Upper lobe of left lung (tissue), 6 donors: ENCODE measurements around the gene ADH1A. TPM values are rescaled to one million over a fixed set of nuclear protein-coding genes. Genes with fewer than 3 reads are reported as not detected.

Experiments
- ATAC-seq, 2 donors: fragments of 200-7000 bp; cut with Tn5 transposase; one replicate each; pipeline ENCODE4 v1.9.1; 2022; ENCODE audit warnings: mild to moderate bottlenecking in 2 of 2, moderate library complexity in 2 of 2; ENCODE audit not compliant: low FRiP score in 2 of 2
- DNase-seq, 2 donors: peaks; one replicate each; pipeline ENCODE4 v3.0.0-alpha.2; 2019 to 2020
- H3K27ac ChIP-seq, 4 donors: fragments of 200-600 bp; sonication (generic); one replicate each; pipeline ENCODE4 v1.5.1; 2016 to 2019
- H3K27me3 ChIP-seq, 4 donors: fragments of 200-600 bp; sonication (generic); one replicate each; pipeline ENCODE4 v1.5.1; 2017 to 2019
- H3K36me3 ChIP-seq, 4 donors: fragments of 200-600 bp; sonication (generic); one replicate each; pipeline ENCODE4 v1.5.1; 2016 to 2019
- H3K4me1 ChIP-seq, 4 donors: fragments of 200-600 bp; sonication (generic); one replicate each; pipeline ENCODE4 v1.5.1; 2018 to 2019
- H3K4me3 ChIP-seq, 4 donors: fragments of 200-600 bp; sonication (generic); one replicate each; pipeline ENCODE4 v1.5.1; 2017 to 2019; ENCODE audit warnings: mild to moderate bottlenecking in 2 of 4, moderate library complexity in 1 of 4
- H3K9me3 ChIP-seq, 4 donors: fragments of 200-600 bp; sonication (generic); one replicate each; pipeline ENCODE4 v1.5.1; 2018 to 2019
- EP300 ChIP-seq, 4 donors: sonication (generic); formaldehyde crosslinking; IDR thresholded peaks; one replicate each; pipeline ENCODE4 v1.5.1; 2017; ENCODE audit warnings: antibody characterized with exemption in 4 of 4, control low read depth in 2 of 4
- POLR2A ChIP-seq, 4 donors: fragments of 450-650 bp; IDR thresholded peaks; one replicate each; pipeline ENCODE4 v1.5.1; 2016 to 2017; ENCODE audit warnings: antibody characterized with exemption in 4 of 4, mild to moderate bottlenecking in 2 of 4
- POLR2AphosphoS5 ChIP-seq, 2 donors: sonication (generic); formaldehyde crosslinking; IDR thresholded peaks; one replicate each; pipeline ENCODE4 v1.5.1; 2017; ENCODE audit warnings: antibody characterized with exemption in 2 of 2
- WGBS, 2 donors: methylation state at CpG; one replicate each; pipeline ENCODE4 v1.1.5; 2017 to 2018; 5-methylcytosine and 5-hydroxymethylcytosine counted together
- total RNA-seq, 6 donors: library from RNA; depleted of rRNA in 4 of 6; stranded (reverse); fragments of >200 nt in 4 of 6; gene quantifications; one replicate each; pipeline versions ENCODE4 v1.1.0 to v1.2.1, GENCODE V29; 2016 to 2021
- TF ChIP-seq, protein P1 (sequence below), 6 experiments: fragments of 450-650 bp in 4 of 6; fragments of 200-600 bp in 2 of 6; sonication (generic) in 2 of 6; IDR thresholded peaks; one replicate each; pipeline ENCODE4 v1.5.1; 2016 to 2019; ENCODE audit warnings: antibody characterized with exemption in 6 of 6
- donor health status: DM: no; HTN: no; CAD: no; lungs with moderate emphysema.
- donor health status: DM: no; HTN: yes; CAD: no; lungs with severe emphysema.

The ADH1A gene
- 1 to 10 TPM in 2 of 6 donors, not detected in 4; 1.9 to 3.4 TPM for total RNA-seq

DNA sequence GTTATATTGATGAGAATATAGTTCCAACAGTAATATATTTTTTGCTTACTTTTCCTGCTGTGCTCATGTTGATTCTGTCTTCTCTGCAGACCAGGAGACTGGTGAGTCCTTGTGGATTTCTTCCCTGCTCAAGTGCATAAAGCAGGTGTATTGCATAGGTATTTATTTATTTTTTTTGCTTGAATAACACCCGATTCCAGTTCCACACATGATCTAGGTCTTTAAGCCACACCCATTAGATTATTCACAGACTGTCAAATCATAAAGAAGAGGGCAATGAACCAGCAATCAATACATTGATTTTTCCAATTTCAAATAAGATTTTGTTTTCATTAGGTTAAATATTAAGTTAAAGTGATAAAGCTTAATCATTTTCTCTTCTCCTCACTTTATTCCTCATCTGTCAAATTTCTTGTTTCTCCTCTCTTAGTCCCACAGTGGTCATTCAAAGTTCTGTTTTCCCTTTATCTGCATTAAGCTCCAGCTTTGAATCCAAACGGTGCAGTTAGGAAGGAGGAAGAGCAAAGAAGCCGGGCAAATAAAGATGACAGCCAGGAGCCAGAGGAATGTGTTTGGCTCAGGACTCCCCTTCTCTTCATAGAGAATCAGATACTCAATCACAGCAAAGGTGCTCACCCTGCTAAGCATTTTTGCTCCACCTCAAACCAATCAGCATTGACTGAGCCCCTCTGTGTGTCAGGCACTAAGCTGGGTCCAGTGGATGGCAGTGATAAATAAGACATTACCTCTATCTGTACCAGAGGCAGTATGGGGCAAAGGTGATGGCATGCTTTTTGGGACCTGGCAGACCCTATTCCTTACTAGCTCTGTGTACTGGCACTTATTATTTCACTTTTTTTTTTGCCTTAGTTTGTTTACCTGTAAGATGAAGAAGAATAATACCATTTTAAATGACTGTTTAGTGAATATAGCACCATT is at the start of gene ADH1A:
ADH1A (minus strand) TSS at position 138 of the 939 bp plus-strand sequence; CDS start at position 67, 71 bp downstream.
- 68 to 80% methylated on average over 3 of the region's 3 CpGs for WGBS, 2 donors
- TF ChIP-seq POLR2A (IDR thresholded peaks at IDR 0.05), result no peak
- TF ChIP-seq EP300 (IDR thresholded peaks at IDR 0.05), result no peak

DNA sequence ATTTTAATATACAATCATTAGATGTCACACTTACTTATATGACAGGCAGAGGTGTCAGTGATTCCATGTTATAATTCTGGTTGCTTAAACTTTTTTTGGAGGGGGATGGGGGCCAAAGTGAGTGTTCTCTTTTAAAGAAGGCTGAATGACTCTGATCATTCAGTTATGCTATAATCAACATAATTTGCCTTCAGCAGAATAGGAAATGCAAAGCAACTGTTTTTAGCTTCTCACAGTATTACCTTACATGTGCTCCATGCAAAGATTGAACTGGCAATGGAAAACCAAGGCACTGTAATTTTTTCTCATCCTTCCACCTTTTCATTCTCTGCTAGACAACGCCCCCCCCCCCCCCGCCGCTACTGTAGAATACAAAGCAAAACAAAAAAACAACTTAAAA is 48.4 kb upstream of the ADH1A start:
- Histone ChIP-seq H3K4me3 (no peak overlapping the region), H3K4me1 (no peaks in the 10 kb centered on the region), H3K36me3 (no peaks in the 10 kb centered on the region), H3K9me3 (no peaks in the 10 kb centered on the region), H3K27ac (no peak overlapping the region), H3K27me3 (no peaks in the 10 kb centered on the region)
- TF ChIP-seq EP300 (IDR thresholded peaks at IDR 0.05) (no peak), POLR2A (IDR thresholded peaks at IDR 0.05) (no peak), POLR2AphosphoS5 (IDR thresholded peaks at IDR 0.05) (no peak)
- TF ChIP-seq, protein P1, sequence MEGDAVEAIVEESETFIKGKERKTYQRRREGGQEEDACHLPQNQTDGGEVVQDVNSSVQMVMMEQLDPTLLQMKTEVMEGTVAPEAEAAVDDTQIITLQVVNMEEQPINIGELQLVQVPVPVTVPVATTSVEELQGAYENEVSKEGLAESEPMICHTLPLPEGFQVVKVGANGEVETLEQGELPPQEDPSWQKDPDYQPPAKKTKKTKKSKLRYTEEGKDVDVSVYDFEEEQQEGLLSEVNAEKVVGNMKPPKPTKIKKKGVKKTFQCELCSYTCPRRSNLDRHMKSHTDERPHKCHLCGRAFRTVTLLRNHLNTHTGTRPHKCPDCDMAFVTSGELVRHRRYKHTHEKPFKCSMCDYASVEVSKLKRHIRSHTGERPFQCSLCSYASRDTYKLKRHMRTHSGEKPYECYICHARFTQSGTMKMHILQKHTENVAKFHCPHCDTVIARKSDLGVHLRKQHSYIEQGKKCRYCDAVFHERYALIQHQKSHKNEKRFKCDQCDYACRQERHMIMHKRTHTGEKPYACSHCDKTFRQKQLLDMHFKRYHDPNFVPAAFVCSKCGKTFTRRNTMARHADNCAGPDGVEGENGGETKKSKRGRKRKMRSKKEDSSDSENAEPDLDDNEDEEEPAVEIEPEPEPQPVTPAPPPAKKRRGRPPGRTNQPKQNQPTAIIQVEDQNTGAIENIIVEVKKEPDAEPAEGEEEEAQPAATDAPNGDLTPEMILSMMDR (IDR thresholded peaks at IDR 0.05), result no peak
- DNase-seq, result no peak
- ATAC-seq, result no peak
- WGBS, 2 donors, result 75 to 92% methylated on average over 3 of the region's 3 CpGs

More for the DNA sequence above, at the start of gene ADH1A:
- Histone ChIP-seq H3K4me1 (no peaks in the 10 kb centered on the region), H3K4me3 (no peak within 1 kb of the TSS), H3K9me3 (no peaks in the 10 kb centered on the region), H3K27ac (no peak within 1 kb of the TSS), H3K36me3 (no peaks in the 10 kb centered on the region), H3K27me3 (no peaks in the 10 kb centered on the region)
- DNase-seq (no peak), ATAC-seq (no peak)

DNA sequence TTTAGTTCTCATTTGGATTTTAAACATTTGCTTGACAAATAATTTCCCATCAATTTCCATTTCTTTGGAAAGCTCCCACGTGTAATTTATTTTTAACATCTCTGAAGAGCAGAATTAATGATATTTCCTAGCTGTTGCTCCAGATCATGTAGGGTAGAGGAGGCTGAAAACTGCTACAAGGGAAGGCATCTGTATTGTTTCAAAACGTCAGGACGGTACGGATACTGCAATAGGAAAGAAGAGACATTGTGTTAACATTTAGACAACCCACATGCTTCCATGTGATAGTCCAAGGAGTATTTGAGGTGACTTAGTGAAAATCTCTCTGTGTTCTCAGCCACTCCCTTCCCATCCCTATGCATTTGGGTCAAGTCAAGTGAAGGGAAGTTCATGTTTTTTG is 45.8 kb upstream of the ADH1A start:
- H3K36me3 ChIP-seq, result no peaks in the 10 kb centered on the region
- no peaks in the 10 kb centered on the region for H3K4me1 ChIP-seq
- TF ChIP-seq POLR2A (IDR thresholded peaks at IDR 0.05), result no peak
- TF ChIP-seq, protein P1 (IDR thresholded peaks at IDR 0.05), result no peak
- no peak for TF ChIP-seq EP300 (IDR thresholded peaks at IDR 0.05)
- TF ChIP-seq POLR2AphosphoS5 (IDR thresholded peaks at IDR 0.05), result no peak
- DNase-seq (no peak), ATAC-seq (no peak)
- no peaks in the 10 kb centered on the region for H3K27me3 ChIP-seq
- WGBS, 2 donors, result 63 to 69% methylated on average over 4 of the region's 4 CpGs
- H3K9me3 ChIP-seq, result no peaks in the 10 kb centered on the region
- no peak overlapping the region for H3K27ac ChIP-seq
- no peak overlapping the region for H3K4me3 ChIP-seq

DNA sequence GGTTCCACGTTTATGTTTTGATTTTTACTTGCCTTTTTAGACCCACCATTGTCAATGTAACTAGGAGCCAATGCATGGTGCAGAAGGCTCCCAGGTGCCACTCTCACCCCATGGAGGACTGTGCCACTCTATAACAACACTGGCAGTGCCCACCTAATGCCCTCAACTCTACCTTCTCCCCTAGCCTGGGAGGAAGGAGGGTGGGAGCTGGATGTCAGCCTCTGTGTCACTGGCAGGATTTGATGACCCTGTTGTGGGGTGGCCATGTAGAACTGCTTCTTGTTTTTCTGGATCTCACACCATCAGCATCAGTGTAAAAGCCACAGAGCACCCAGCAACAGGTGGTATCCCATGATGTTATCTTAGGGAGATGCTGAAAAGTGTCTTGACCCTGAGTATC is 44.1 kb upstream of the ADH1A start:
- WGBS, 2 donors, result 63 to 79% methylated on average over 1 of the region's 1 CpG

DNA sequence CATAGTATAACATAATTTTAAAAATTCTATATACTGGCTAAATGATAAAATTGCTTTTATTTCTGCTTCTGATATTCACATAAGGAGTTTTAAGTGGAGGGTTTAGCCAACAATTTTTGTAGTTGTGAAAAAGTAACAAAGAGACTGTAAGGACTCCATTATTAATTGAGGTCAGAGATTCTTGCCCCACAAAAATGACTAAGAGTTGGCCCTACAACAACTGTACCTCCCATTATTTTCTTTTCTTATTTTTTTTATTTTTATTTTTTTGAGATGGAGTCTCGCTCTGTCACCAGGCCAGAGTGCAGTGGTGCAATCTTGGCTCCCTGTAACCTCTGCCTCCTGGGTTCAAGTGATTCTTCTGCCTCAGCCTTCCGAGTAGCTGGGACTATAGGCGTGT is 39.9 kb upstream of the ADH1A start:
- H3K4me1 ChIP-seq, result no peaks in the 10 kb centered on the region
- ATAC-seq (no peak), DNase-seq (no peak)
- no peak overlapping the region for H3K27ac ChIP-seq
- WGBS, 2 donors, result 87 to 90% methylated on average over 3 of the region's 3 CpGs
- no peaks in the 10 kb centered on the region for H3K36me3 ChIP-seq
- TF ChIP-seq EP300 (IDR thresholded peaks at IDR 0.05) (no peak), POLR2A (IDR thresholded peaks at IDR 0.05) (no peak), POLR2AphosphoS5 (IDR thresholded peaks at IDR 0.05) (no peak)
- TF ChIP-seq, protein P1 (IDR thresholded peaks at IDR 0.05), result no peak
- H3K4me3 ChIP-seq, result no peak overlapping the region
- no peaks in the 10 kb centered on the region for H3K9me3 ChIP-seq
- H3K27me3 ChIP-seq, result no peaks in the 10 kb centered on the region

More for the DNA sequence above, 44.1 kb upstream of the ADH1A start:
- Histone ChIP-seq H3K4me3 (no peak overlapping the region), H3K4me1 (no peaks in the 10 kb centered on the region), H3K36me3 (no peaks in the 10 kb centered on the region), H3K9me3 (no peaks in the 10 kb centered on the region), H3K27ac (no peak overlapping the region), H3K27me3 (no peaks in the 10 kb centered on the region)
- ATAC-seq (no peak), DNase-seq (no peak)
- TF ChIP-seq POLR2A (IDR thresholded peaks at IDR 0.05) (no peak), EP300 (IDR thresholded peaks at IDR 0.05) (no peak), POLR2AphosphoS5 (IDR thresholded peaks at IDR 0.05) (no peak)
- TF ChIP-seq, protein P1 (IDR thresholded peaks at IDR 0.05), result no peak
